H1 (cell line): Measurements from ENCODE around the gene GSTM2. TPM values are rescaled to one million over a fixed set of nuclear protein-coding genes. Genes with fewer than 3 reads are reported as not detected.

ENCODE experiments used
- CTCF ChIA-PET: fragments of 300-600 bp; sonication (Branson Sonifier 250); formaldehyde crosslinking; loops from one replicate; lab custom pipeline; 2021; ENCODE audit not compliant: partially characterized antibody; lab: Charles Lee
- POLR2A ChIA-PET: fragments of 300-600 bp; sonication (Branson Sonifier 250); formaldehyde crosslinking; loops from one replicate; lab custom pipeline; 2021; ENCODE audit warnings: inconsistent platforms; ENCODE audit not compliant: partially characterized antibody; lab: Charles Lee
- DNase-seq, 2 experiments: peaks; one replicate each; pipeline versions ENCODE4 v3.0.0 to v3.0.0-alpha.2; 2010 to 2022; ENCODE audit warnings: low spot score in 2 of 2, low read depth in 1 of 2, mixed read lengths in 1 of 2
- FAIRE-seq: peaks from 2 replicates; lab custom pipeline; 2011; peaks lifted over from hg19 to GRCh38; lab: Jason Lieb, UNC
- H2AFZ ChIP-seq: 2 replicates; pipeline ENCODE4 v1.8.1; 2012; ENCODE audit warnings: low read length, inconsistent platforms
- H2AK5ac ChIP-seq: 2 replicates; pipeline ENCODE4 v1.6.1; 2013; ENCODE audit warnings: low read depth, low read length
- H2BK120ac ChIP-seq: replicated peaks from 2 replicates; pipeline ENCODE3; 2013; ENCODE audit warnings: low read depth, low read length, inconsistent platforms
- H2BK12ac ChIP-seq: 2 replicates; pipeline ENCODE4 v1.6.1; 2013; ENCODE audit warnings: low read depth, low read length
- H2BK15ac ChIP-seq: 2 replicates; pipeline ENCODE4 v1.6.1; 2013; ENCODE audit warnings: low read length
- H2BK20ac ChIP-seq: 2 replicates; pipeline ENCODE4 v1.6.1; 2013; ENCODE audit warnings: low read length
- H2BK5ac ChIP-seq: 2 replicates; pipeline ENCODE4 v1.6.1; 2013; ENCODE audit warnings: low read depth, low read length
- H3K14ac ChIP-seq: 2 replicates; pipeline ENCODE4 v1.6.1; 2013; ENCODE audit warnings: inconsistent platforms; ENCODE audit not compliant: insufficient read length
- H3K18ac ChIP-seq: 2 replicates; pipeline ENCODE4 v1.6.1; 2013; ENCODE audit warnings: low read length; ENCODE audit errors: extremely low read depth
- H3K23ac ChIP-seq: 2 replicates; pipeline ENCODE4 v1.6.1; 2013; ENCODE audit warnings: inconsistent platforms; ENCODE audit not compliant: insufficient read length
- H3K23me2 ChIP-seq: 2 replicates; pipeline ENCODE4 v1.6.1; 2013; ENCODE audit warnings: low read depth, low read length
- H3K27ac ChIP-seq: 2 replicates; pipeline ENCODE4 v1.6.1; 2011; ENCODE audit warnings: low read depth, low read length, inconsistent platforms
- H3K27me3 ChIP-seq, 4 experiments: replicated peaks in 1 of 4; 1 replicate in 1 of 4; 2 replicates in 3 of 4; pipeline versions ENCODE4 v1.6.1 to v1.8.1; 2011 to 2013; ENCODE audit warnings: low read length in 3 of 4, mild to moderate bottlenecking in 3 of 4, inconsistent platforms in 2 of 4, mixed read lengths in 2 of 4, moderate library complexity in 1 of 4; ENCODE audit not compliant: control insufficient read depth in 3 of 4, insufficient read depth in 3 of 4; ENCODE audit errors: extremely low read depth in 1 of 4
- H3K36me3 ChIP-seq, 4 experiments: 2 replicates each; pipeline versions ENCODE4 v1.6.1 to v1.8.1; 2011 to 2013; ENCODE audit warnings: mild to moderate bottlenecking in 4 of 4, low read length in 3 of 4, moderate library complexity in 2 of 4, control low read depth in 1 of 4, inconsistent platforms in 1 of 4; ENCODE audit not compliant: insufficient read depth in 4 of 4, control insufficient read depth in 2 of 4
- H3K4ac ChIP-seq: replicated peaks from 2 replicates; pipeline ENCODE3; 2013; ENCODE audit warnings: low read length, low read depth, mixed read lengths, inconsistent platforms; ENCODE audit not compliant: insufficient read length
- H3K4me1 ChIP-seq, 4 experiments: replicated peaks in 1 of 4; 1 replicate in 1 of 4; 2 replicates in 3 of 4; pipeline versions ENCODE4 v1.6.1 to v1.8.1; 2011 to 2013; ENCODE audit warnings: low read length in 3 of 4, inconsistent platforms in 2 of 4, mixed read lengths in 1 of 4; ENCODE audit not compliant: insufficient read depth in 4 of 4, control insufficient read depth in 3 of 4
- H3K4me2 ChIP-seq, 2 experiments: 2 replicates each; pipeline versions ENCODE4 v1.6.1 to v1.8.1; 2011 to 2013; ENCODE audit warnings: low read depth in 2 of 2, low read length in 2 of 2, control low read depth in 1 of 2, inconsistent platforms in 1 of 2, mild to moderate bottlenecking in 1 of 2; ENCODE audit not compliant: insufficient read depth in 1 of 2
- H3K4me3 ChIP-seq, 4 experiments: fragments of 200-600, 300-600 bp in 1 of 4; sonication (generic), shearing (Covaris generic), sonication (Bioruptor Twin) in 1 of 4; 2 replicates each; pipeline versions ENCODE4 v1.5.1 to v1.8.1; 2011 to 2016; ENCODE audit warnings: low read length in 4 of 4, low read depth in 3 of 4, control low read depth in 2 of 4, inconsistent platforms in 2 of 4, mild to moderate bottlenecking in 2 of 4, mixed read lengths in 1 of 4, moderate library complexity in 1 of 4; ENCODE audit not compliant: insufficient read depth in 2 of 4; ENCODE audit errors: extremely low read depth in 1 of 4
- H3K56ac ChIP-seq: replicated peaks from 2 replicates; pipeline ENCODE3; 2013; ENCODE audit warnings: low read depth, mild to moderate bottlenecking, mixed read lengths, low read length, inconsistent platforms; ENCODE audit not compliant: insufficient read length
- H3K79me1 ChIP-seq: 2 replicates; pipeline ENCODE4 v1.6.1; 2013; ENCODE audit warnings: low read depth, low read length, control low read depth
- H3K79me2 ChIP-seq, 2 experiments: 2 replicates each; pipeline versions ENCODE4 v1.6.1 to v1.8.1; 2012 to 2013; ENCODE audit warnings: low read length in 2 of 2, mild to moderate bottlenecking in 2 of 2, inconsistent platforms in 1 of 2; ENCODE audit not compliant: insufficient read depth in 2 of 2, control insufficient read depth in 1 of 2
- H3K9ac ChIP-seq, 4 experiments: replicated peaks in 1 of 4; 1 replicate in 1 of 4; 2 replicates in 3 of 4; pipeline versions ENCODE4 v1.6.1 to v1.8.1; 2011 to 2013; ENCODE audit warnings: low read depth in 3 of 4, low read length in 3 of 4, control low read depth in 2 of 4, mild to moderate bottlenecking in 2 of 4, moderate library complexity in 2 of 4, inconsistent platforms in 1 of 4; ENCODE audit errors: extremely low read depth in 1 of 4
- H3K9me3 ChIP-seq, 2 experiments: 2 replicates each; pipeline versions ENCODE4 v1.6.1 to v1.8.1; 2012 to 2013; ENCODE audit warnings: mild to moderate bottlenecking in 2 of 2, moderate library complexity in 2 of 2, control low read depth in 1 of 2, inconsistent platforms in 1 of 2, low read depth in 1 of 2, low read length in 1 of 2, mixed read lengths in 1 of 2; ENCODE audit not compliant: insufficient read depth in 2 of 2
- H4K20me1 ChIP-seq, 2 experiments: replicated peaks in 1 of 2; 2 replicates each; pipeline versions ENCODE3 to v1.8.1; 2011 to 2013; ENCODE audit warnings: inconsistent platforms in 2 of 2, low read length in 2 of 2, mild to moderate bottlenecking in 1 of 2; ENCODE audit not compliant: insufficient read depth in 2 of 2, control insufficient read depth in 1 of 2
- H4K5ac ChIP-seq: 2 replicates; pipeline ENCODE4 v1.6.1; 2013; ENCODE audit warnings: low read length, low read depth, mixed read lengths, inconsistent platforms; ENCODE audit not compliant: insufficient read length
- H4K8ac ChIP-seq: 2 replicates; pipeline ENCODE4 v1.8.0; 2013; ENCODE audit warnings: mild to moderate bottlenecking, moderate library complexity, low read length, inconsistent platforms; ENCODE audit not compliant: insufficient read depth; ENCODE audit errors: extremely low read depth
- H4K91ac ChIP-seq: replicated peaks from 2 replicates; pipeline ENCODE3; 2013; ENCODE audit warnings: low read length, mixed read lengths, inconsistent platforms; ENCODE audit not compliant: insufficient read length
- GABPA ChIP-seq: IDR thresholded peaks from 2 replicates; pipeline ENCODE4 v1.6.1; 2011; ENCODE audit warnings: mild to moderate bottlenecking, low read length, moderate library complexity, borderline replicate concordance; ENCODE audit not compliant: insufficient read depth
- RNF2 ChIP-seq: fragments of 200-900, 300-1000 bp; sonication (generic); IDR thresholded peaks from 2 replicates; pipeline ENCODE4 v1.7.1; 2016; ENCODE audit warnings: borderline replicate concordance, low read depth, mild to moderate bottlenecking, antibody characterized with exemption, low read length; ENCODE audit not compliant: poor library complexity, severe bottlenecking; ENCODE audit errors: missing control alignments
- RXRA ChIP-seq: IDR thresholded peaks from 2 replicates; pipeline ENCODE4 v1.6.1; 2011; ENCODE audit warnings: low read depth, mild to moderate bottlenecking, low read length, moderate library complexity; ENCODE audit not compliant: insufficient read depth
- ZNF274 ChIP-seq: IDR thresholded peaks from 2 replicates; pipeline ENCODE4 v1.7.0; 2012; ENCODE audit warnings: low read length, borderline replicate concordance; ENCODE audit errors: extremely low read depth
- WGBS, 2 experiments: shearing (Covaris generic) in 1 of 2; methylation state at CpG; one replicate each; pipeline versions ENCODE4 v1.1.6 to v1.1.7; 2013 to 2015; ENCODE audit warnings: low lambda C conversion rate in 2 of 2, mixed read lengths in 2 of 2, inconsistent platforms in 1 of 2, low coverage in 1 of 2, missing lambda C conversion rate in 1 of 2; ENCODE audit not compliant: insufficient replicate concordance in 2 of 2, insufficient coverage in 1 of 2, insufficient read length in 1 of 2; ENCODE audit errors: extremely low coverage in 1 of 2, missing lambda C conversion rate in 1 of 2; 5-methylcytosine and 5-hydroxymethylcytosine counted together
- polyA plus RNA-seq, 7 experiments: library from polyadenylated mRNA; depleted of rRNA in 3 of 7; stranded (reverse) in 5 of 7; unstranded in 2 of 7; fragments of >200 nt in 5 of 7; fragments of 200-250 nt in 2 of 7; gene quantifications; 1 replicate in 5 of 7; 2 replicates in 1 of 7; 4 replicates in 1 of 7; pipeline versions ENCODE4 v1.2.1 to v1.2.3, GENCODE V29; 2011 to 2013; ENCODE audit warnings: missing spikeins in 2 of 7, mixed read lengths in 2 of 7
- total RNA-seq: library from RNA; stranded (reverse); fragmentation: NEBNext Ultra II Directional; extraction: Animal tissue kit (Norgen Biotek cat#: 25700); gene quantifications from 2 replicates; pipeline ENCODE4 v1.2.1, GENCODE V29; 2021

GSTM2 gene
- total and polyA plus RNA-seq, 2 of the 8 experiments (the other 6 are each of a cell fraction or from before 2014, with no cell fraction given) = 9.6 to 23.1 TPM

DNA sequence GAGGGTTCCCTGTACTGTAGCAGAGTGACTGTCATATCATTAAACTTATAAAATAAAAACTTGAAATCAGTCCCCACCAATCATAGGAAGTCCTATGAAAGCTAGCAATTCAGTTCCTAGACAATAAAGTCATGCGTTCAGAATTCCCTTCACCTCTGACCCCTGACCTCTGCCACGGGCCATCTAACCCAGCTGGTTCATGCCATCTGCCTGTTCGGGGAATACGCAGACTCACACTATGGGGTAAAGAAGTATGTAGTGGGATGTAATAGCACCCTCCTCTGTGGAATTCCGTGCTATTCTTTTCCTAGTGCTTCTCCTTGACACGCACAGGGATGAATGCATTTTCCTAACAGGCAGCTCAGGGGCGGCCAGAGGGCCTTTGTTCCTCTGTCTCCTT, 9.9 kb upstream of the GSTM2 start:
- Histone ChIP-seq H3K23me2 (peaks cover 9% of the 10 kb centered on the region), H4K5ac (no peak overlapping the region), H3K4me1 (0 out of 7 replicates have a peak, but pooled peaks cover 0 to 3% (median 0%) of the 10 kb centered on the region in 4 experiments), H4K20me1 (no peaks in the 10 kb centered on the region), H3K36me3 (no peaks in the 10 kb centered on the region), H2AK5ac (no peak overlapping the region), H2BK15ac (no peak overlapping the region), H3K4ac (no peak overlapping the region), H4K8ac (no peak overlapping the region), H3K14ac (no peak overlapping the region), H2BK20ac (no peak overlapping the region), H2BK120ac (no peak overlapping the region), H3K79me1 (no peaks in the 10 kb centered on the region), H2BK12ac (no peak overlapping the region), H3K79me2 (no peaks in the 10 kb centered on the region), H3K27me3 (peaks cover 0 to 5% (median 4%) of the 10 kb centered on the region in 4 experiments; a peak in 6 of 7 replicates), H3K56ac (no peak overlapping the region), H3K9me3 (no peaks in the 10 kb centered on the region), H3K4me3 (no peak overlapping the region), H3K9ac (no peak overlapping the region), H3K18ac (no peak overlapping the region), H3K23ac (no peak overlapping the region), H2BK5ac (no peak overlapping the region), H4K91ac (no peak overlapping the region), H3K4me2 (no peak overlapping the region), H3K27ac (no peak overlapping the region), H2AFZ (no peak overlapping the region)
- FAIRE-seq (no peak), DNase-seq (no peak)
- TF ChIP-seq GABPA (no peak), RXRA (no peak), RNF2 (no peak), ZNF274 (no peak)
- 86% methylated on average over 7 of the region's 7 CpGs; no CpG with 5 or more reads in 1 of the 2 experiments for WGBS, 2 experiments
- CTCF ChIA-PET = interaction anchor here (0.6 to 11.8 kb wide), 7 partner anchors 8 to 327 kb away, joined by 3 to 185 read pairs (median 3); partner anchors contain the start of gene AHCYL1
- POLR2A ChIA-PET = no interaction called here
